HL-60/S4 treated with retinoic acid at 250 ng/mL for 4 days and 3 days (cell line): ENCODE measurements around the gene SCARF2.
"Not testable (repeated sequence)": the region's sequence is repeated elsewhere in the genome, so short reads cannot be mapped to it uniquely, and the experiment has no call there.

Experiments used
- in situ Hi-C: fragments of 300-500 bp; cut with MboI; formaldehyde crosslinking; loops from 2 replicates; pipeline ENCODE4 v1.7.0; 2022; ENCODE audit warnings: low sequenced_read_pairs

The SCARF2 gene

GRCh38 chr22:20459862-20460261 is 22.2 kb upstream of the SCARF2 start:
- in situ Hi-C loops, result no loop called here

GRCh38 chr22:20459152-20459542 is 21.5 kb upstream of the SCARF2 start:
- in situ Hi-C loops, result no loop called here

- in situ Hi-C loops, result no loop called here
These were observed 21.0 kb upstream of the SCARF2 start for GRCh38 chr22:20458530-20459151.

GRCh38 chr22:20457506-20458240 is 20.0 kb upstream of the SCARF2 start:
- in situ Hi-C loops, result no loop called here

- in situ Hi-C loops, result no loop called here
These were observed 19.1 kb upstream of the SCARF2 start for GRCh38 chr22:20456722-20457076.

- in situ Hi-C loops, result no loop called here
These were observed 18.6 kb upstream of the SCARF2 start for GRCh38 chr22:20456064-20456721.

GRCh38 chr22:20455709-20456063 is 18.1 kb upstream of the SCARF2 start:
- in situ Hi-C loops, result no loop called here

GRCh38 chr22:20453222-20453621 is 15.6 kb upstream of the SCARF2 start:
- in situ Hi-C loops, result no loop called here

GRCh38 chr22:20451920-20452319 is 14.3 kb upstream of the SCARF2 start:
- in situ Hi-C loops, result no loop called here

GRCh38 chr22:20451129-20451778 is 13.6 kb upstream of the SCARF2 start:
- in situ Hi-C loops, result not testable (repeated sequence)

- in situ Hi-C loops, result no loop called here
These were observed 12.9 kb upstream of the SCARF2 start for GRCh38 chr22:20450551-20450906.

GRCh38 chr22:20449819-20450550 is 12.4 kb upstream of the SCARF2 start:
- in situ Hi-C loops, result no loop called here

- in situ Hi-C loops, result no loop called here
These were observed 11.0 kb upstream of the SCARF2 start for GRCh38 chr22:20448630-20449029.

GRCh38 chr22:20446383-20446970 is 8.9 kb upstream of the SCARF2 start:
- in situ Hi-C loops, result no loop called here

- in situ Hi-C loops, result no loop called here
These were observed 6.7 kb upstream of the SCARF2 start for GRCh38 chr22:20444325-20444724.

- in situ Hi-C loops, result no loop called here
These were observed 5.1 kb upstream of the SCARF2 start for GRCh38 chr22:20442485-20443284.

- in situ Hi-C loops, result no loop called here
These were observed 4.2 kb upstream of the SCARF2 start for GRCh38 chr22:20441631-20442484.

GRCh38 chr22:20440637-20441591 is 3.3 kb upstream of the SCARF2 start:
- in situ Hi-C loops, result no loop called here
